ENCODE measurements around the gene CD82.

GRCh38 chr11:44605965-44606364 is 40.5 kb downstream of the CD82 start:
- TF ChIP-seq CTCF (IDR thresholded peaks at IDR 0.05; ENCODE audit: low read depth, low read length) (no peak), EZH2phosphoT487 (IDR thresholded peaks at IDR 0.05; ENCODE audit: low read depth) (no peak)

All from OCI-LY3 (cell line).